NCI-H2081 (cell line): Measurements from ENCODE around the gene SPDL1.

ENCODE experiments used
- DNase-seq, 2 experiments: peaks; one replicate each; lab custom pipeline; 2025; lab: John Stamatoyannopoulos, UW

Gene SPDL1

GRCh38 chr5:169631360-169631759, 47.8 kb downstream of the SPDL1 start:
- no peak for DNase-seq

GRCh38 chr5:169632946-169633345, 49.4 kb downstream of the SPDL1 start:
- DNase-seq, result no peak

GRCh38 chr5:169634606-169635005, 51.0 kb downstream of the SPDL1 start:
- no peak for DNase-seq

GRCh38 chr5:169635936-169636335, 52.4 kb downstream of the SPDL1 start:
- DNase-seq, result no peak

- no peak for DNase-seq
These were observed 53.0 kb downstream of the SPDL1 start for GRCh38 chr5:169636477-169637084.

- DNase-seq, result no peak
These were observed 53.5 kb downstream of the SPDL1 start, which contains the start of gene DOCK2 for GRCh38 chr5:169637085-169637548. DOCK2 (plus strand) TSS chr5:169637275; CDS start chr5:169637327, 52 bp downstream.

- no peak for DNase-seq
These were observed 54.1 kb downstream of the SPDL1 start for GRCh38 chr5:169637549-169638121.

- no peak for DNase-seq
These were observed 57.7 kb downstream of the SPDL1 start for GRCh38 chr5:169641253-169641652.

GRCh38 chr5:169646856-169647255, 63.3 kb downstream of the SPDL1 start:
- no peak for DNase-seq

- no peak for DNase-seq
These were observed 64.0 kb downstream of the SPDL1 start for GRCh38 chr5:169647566-169647965.

GRCh38 chr5:169648725-169649310, 65.2 kb downstream of the SPDL1 start:
- DNase-seq, result no peak

- DNase-seq, result no peak
These were observed 65.9 kb downstream of the SPDL1 start for GRCh38 chr5:169649486-169649885.

GRCh38 chr5:169650701-169651331, 67.2 kb downstream of the SPDL1 start:
- no peak for DNase-seq

GRCh38 chr5:169651526-169651925, 68.0 kb downstream of the SPDL1 start:
- no peak for DNase-seq

GRCh38 chr5:169652057-169652456, 68.5 kb downstream of the SPDL1 start:
- DNase-seq, result no peak

GRCh38 chr5:169653091-169653490, 69.5 kb downstream of the SPDL1 start:
- DNase-seq, result no peak
